Measurements from ENCODE around the gene KISS1R.

DNA sequence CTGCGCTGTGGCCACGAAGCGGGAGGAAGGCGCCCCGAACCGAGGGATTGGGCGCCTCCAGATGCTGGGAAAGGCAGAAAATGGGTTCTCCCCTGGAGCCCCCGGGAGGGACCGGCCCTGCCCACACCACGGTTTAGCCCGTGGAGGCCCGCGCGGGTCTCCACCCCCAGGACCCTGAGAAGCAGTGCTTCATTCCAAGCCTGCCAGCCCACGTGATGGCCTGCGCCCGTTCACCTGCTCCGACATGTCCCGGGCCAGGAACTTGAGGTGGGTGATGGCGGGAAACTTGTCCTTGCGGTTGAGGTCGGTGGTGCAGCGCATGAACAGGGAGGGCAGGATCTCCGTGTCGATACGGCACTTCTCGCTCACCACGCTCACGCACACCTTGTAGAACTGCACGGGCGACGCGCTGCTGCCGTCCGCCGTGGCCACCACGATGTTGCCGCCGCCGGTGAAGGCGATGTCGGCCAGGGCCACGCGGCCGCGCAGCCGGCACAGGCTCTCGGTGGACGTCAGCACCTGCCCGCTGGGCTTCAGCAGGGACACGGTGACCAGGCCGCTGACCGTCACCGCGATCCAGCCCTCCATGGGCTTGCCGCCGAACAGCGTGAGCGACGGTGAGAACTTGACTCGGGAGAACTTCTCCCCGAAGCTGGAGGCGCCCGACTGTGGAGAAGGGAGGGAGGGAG, 31.5 kb upstream of the KISS1R start:
- TF ChIP-seq, protein P1, sequence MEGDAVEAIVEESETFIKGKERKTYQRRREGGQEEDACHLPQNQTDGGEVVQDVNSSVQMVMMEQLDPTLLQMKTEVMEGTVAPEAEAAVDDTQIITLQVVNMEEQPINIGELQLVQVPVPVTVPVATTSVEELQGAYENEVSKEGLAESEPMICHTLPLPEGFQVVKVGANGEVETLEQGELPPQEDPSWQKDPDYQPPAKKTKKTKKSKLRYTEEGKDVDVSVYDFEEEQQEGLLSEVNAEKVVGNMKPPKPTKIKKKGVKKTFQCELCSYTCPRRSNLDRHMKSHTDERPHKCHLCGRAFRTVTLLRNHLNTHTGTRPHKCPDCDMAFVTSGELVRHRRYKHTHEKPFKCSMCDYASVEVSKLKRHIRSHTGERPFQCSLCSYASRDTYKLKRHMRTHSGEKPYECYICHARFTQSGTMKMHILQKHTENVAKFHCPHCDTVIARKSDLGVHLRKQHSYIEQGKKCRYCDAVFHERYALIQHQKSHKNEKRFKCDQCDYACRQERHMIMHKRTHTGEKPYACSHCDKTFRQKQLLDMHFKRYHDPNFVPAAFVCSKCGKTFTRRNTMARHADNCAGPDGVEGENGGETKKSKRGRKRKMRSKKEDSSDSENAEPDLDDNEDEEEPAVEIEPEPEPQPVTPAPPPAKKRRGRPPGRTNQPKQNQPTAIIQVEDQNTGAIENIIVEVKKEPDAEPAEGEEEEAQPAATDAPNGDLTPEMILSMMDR (IDR thresholded peaks at IDR 0.05): no peak
- no peak for TF ChIP-seq POLR2AphosphoS5 (IDR thresholded peaks at IDR 0.05)
